NCI-H2227 (cell line): Measurements from ENCODE around the gene TMEM37.

Experiments used
- DNase-seq: peaks from one replicate; lab custom pipeline; 2025; ENCODE audit not compliant: unreplicated experiment; lab: John Stamatoyannopoulos, UW

The TMEM37 gene

GRCh38 chr2:119453972-119454593 lies 22.4 kb downstream of the TMEM37 start:
- DNase-seq, result no peak

- no peak for DNase-seq
These were observed 23.5 kb downstream of the TMEM37 start for GRCh38 chr2:119455066-119455718.

GRCh38 chr2:119460076-119460475 lies 28.4 kb downstream of the TMEM37 start:
- DNase-seq, result no peak

- DNase-seq, result no peak
These were observed 30.2 kb downstream of the TMEM37 start for GRCh38 chr2:119461811-119462210.

GRCh38 chr2:119462574-119462973 lies 30.9 kb downstream of the TMEM37 start:
- no peak for DNase-seq

GRCh38 chr2:119463136-119463535 lies 31.5 kb downstream of the TMEM37 start:
- no peak for DNase-seq

- DNase-seq, result no peak
These were observed 32.3 kb downstream of the TMEM37 start for GRCh38 chr2:119463990-119464389.

GRCh38 chr2:119464981-119465380 lies 33.3 kb downstream of the TMEM37 start:
- DNase-seq, result no peak

- DNase-seq, result no peak
These were observed 34.0 kb downstream of the TMEM37 start for GRCh38 chr2:119465687-119466086.

- no peak for DNase-seq
These were observed 34.7 kb downstream of the TMEM37 start for GRCh38 chr2:119466373-119466772.

GRCh38 chr2:119468154-119468955 lies 36.7 kb downstream of the TMEM37 start:
- no peak for DNase-seq

- DNase-seq, result no peak
These were observed 37.5 kb downstream of the TMEM37 start for GRCh38 chr2:119469131-119469530.

- DNase-seq, result no peak
These were observed 38.1 kb downstream of the TMEM37 start for GRCh38 chr2:119469661-119470297.

- no peak for DNase-seq
These were observed 41.1 kb downstream of the TMEM37 start for GRCh38 chr2:119472749-119473148.

- DNase-seq, result no peak
These were observed 42.1 kb downstream of the TMEM37 start for GRCh38 chr2:119473621-119474370.

- DNase-seq, result no peak
These were observed 42.9 kb downstream of the TMEM37 start for GRCh38 chr2:119474371-119475224.

- no peak for DNase-seq
These were observed 43.7 kb downstream of the TMEM37 start for GRCh38 chr2:119475225-119475856.

- DNase-seq, result no peak
These were observed 44.2 kb downstream of the TMEM37 start for GRCh38 chr2:119475857-119476244.

- DNase-seq, result peak; percentile 80
These were observed 44.9 kb downstream of the TMEM37 start for GRCh38 chr2:119476301-119477112.
